DMS153 treated with DMSO at 0.1 percent for 48 hours (cell line): ENCODE data around the gene SRP68.

Source experiments
- DNase-seq: peaks from one replicate; lab custom pipeline; 2025; ENCODE audit not compliant: unreplicated experiment; lab: John Stamatoyannopoulos, UW

Gene SRP68

GRCh38 chr17:76000755-76001521 lies 71.4 kb downstream of the SRP68 start, which contains the start of gene CDK3:
TSS of gene CDK3 (plus strand) at chr17:76000855. CDS start at chr17:76001426, 571 bp downstream.
- no peak for DNase-seq

DNA sequence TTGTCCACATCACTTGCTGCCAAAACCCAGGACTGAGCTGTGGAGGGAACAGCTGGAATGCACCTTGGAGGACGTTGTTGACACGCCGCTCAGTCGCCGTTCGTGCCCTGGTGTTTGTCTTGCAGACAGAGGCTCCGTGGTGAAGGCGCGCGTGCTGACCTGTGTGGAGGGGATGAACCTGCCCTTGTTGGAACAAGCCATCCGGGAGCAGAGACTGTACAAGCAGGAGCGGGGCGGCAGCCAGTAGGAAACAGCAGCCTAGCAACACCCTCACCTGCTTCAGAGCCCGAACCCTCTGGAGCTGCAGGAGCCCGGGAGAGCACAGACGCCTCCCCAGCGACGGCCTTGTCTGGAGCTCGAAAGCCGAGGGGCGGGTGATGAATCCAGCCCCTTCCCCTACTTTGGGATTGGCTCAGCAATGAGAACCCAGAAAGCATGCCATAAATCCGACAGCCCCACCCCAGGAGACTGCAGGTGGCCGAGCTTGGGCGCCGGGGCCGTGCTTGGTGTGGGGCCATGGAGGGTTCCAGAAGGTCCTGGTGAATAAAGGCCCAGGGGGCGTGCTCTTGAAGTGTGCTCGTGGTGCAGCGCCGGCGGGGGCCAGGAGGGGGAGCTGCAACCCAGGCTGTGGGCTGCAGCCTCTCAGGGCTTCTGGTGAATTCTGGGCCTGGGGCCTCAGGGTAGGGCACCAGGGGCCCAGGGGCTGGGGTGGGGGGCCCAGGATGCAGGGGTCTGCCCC lies 72.1 kb downstream of the SRP68 start:
- DNase-seq = no peak

- no peak for DNase-seq
Measured at GRCh38 chr17:75998327-75998795, 74.0 kb downstream of the SRP68 start.

- no peak for DNase-seq
Measured at GRCh38 chr17:75996665-75997590, 75.4 kb downstream of the SRP68 start.

DNA sequence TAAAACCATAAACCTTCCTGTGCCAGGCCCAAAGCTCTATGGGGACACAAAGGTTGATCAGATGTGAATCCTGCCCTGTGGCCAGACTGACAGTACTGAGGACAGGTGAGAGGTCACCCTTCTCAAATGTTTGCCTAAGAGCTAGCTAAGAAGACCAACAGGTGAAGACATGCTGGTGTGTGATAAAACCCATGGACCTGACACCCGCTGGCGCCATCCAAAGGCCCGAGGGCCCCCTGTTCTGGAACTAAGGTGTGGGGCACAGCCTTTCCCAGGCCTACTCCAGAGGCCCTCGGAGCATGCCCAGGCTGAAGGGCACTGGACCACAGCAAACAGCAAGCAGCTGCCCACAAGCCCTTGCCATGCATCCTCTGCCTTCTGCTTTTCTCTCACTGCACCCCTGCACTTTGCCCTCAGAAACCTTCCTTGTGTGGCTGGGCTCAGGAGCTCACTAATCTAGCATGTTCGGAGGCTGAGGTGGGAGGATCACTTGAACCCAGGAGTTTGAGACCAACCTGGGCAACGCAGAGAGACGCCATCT lies 76.9 kb downstream of the SRP68 start:
- DNase-seq = no peak

DNA sequence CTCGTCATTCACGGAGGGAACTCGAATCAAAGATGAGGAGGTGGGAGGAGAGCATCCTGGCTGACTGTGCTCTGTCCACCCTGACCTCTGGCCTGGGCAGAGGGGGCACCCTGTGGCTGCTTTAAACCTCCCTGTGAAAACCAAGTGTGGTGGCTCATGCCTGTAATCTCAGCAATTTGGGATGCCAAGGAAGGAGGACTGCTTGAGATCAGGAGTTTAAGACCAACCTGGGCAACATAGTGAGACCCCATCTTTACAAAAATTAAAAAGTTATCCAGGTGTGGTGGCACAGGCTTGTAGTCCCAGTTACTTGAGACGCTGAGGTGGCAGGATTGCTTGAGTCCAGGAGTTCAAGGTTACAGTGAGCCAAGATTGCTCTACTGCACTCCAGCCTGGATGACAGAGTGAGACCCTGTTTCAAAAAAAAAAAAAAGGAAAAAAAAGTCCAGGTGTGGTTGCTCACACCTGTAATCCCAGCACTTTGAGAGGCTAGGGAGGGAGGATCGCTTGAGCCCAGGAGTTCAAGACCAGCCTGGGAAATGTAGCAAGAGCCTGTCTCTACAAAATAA lies 77.4 kb downstream of the SRP68 start:
- DNase-seq = no peak

DNA sequence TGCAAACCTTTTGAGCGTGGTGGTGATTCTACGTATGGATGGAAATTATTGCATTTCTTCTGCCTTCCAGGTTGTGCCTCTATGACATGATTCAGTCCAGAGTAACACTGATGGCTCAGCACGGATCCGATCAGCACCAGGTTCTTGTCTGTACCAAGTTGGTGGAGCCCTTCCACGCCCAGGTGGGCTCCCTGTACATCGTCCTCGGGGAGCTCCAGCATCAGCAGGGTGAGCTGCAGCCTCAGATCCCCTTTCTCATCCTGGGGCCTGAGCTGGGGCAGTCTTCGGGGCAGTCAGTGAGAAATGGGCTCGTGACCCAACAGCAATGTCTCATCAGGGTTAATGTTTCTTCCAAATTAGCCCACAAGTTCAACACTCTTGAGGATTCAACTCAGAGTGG lies 80.9 kb downstream of the SRP68 start:
- no peak for DNase-seq
